Activated T-helper 2 cell treated with anti-CD3 and anti-CD28 coated beads, Interferon-gamma antibody, Interleukin-2, Interleukin-4, amounts not matched to agents 10 μg/mL and 5 μg/mL and 100 μg/mL, durations not matched to agents 14 hours and 24 hours and 36 hours (primary cell): ENCODE data around the gene AMACR. TPM values are rescaled to one million over a fixed set of nuclear protein-coding genes. Genes with fewer than 3 reads are reported as not detected.

Source experiments
- DNase-seq: peaks from one replicate; pipeline ENCODE4 v3.0.0; 2021; ENCODE audit warnings: low spot score
- H3K27ac Mint-ChIP-seq: one replicate; pipeline ENCODE4 v1.8.0; 2021; ENCODE audit warnings: mixed read lengths
- H3K27me3 Mint-ChIP-seq: one replicate; pipeline ENCODE4 v1.8.0; 2021; ENCODE audit warnings: low read depth, mixed read lengths
- H3K36me3 Mint-ChIP-seq: one replicate; pipeline ENCODE4 v1.8.0; 2021; ENCODE audit warnings: low read depth, mixed read lengths
- H3K4me1 Mint-ChIP-seq: one replicate; pipeline ENCODE4 v1.8.0; 2021; ENCODE audit warnings: low read depth, mixed read lengths
- H3K4me3 Mint-ChIP-seq: one replicate; pipeline ENCODE4 v1.8.0; 2021; ENCODE audit warnings: low read depth, mild to moderate bottlenecking, moderate library complexity, mixed read lengths
- H3K9me3 Mint-ChIP-seq: one replicate; pipeline ENCODE4 v1.8.0; 2021; ENCODE audit warnings: mixed read lengths
- intact Hi-C: fragments of 100-400 bp; cut with micrococcal nuclease; formaldehyde crosslinking; loops from one replicate; pipeline ENCODE4 v1.15.1; 2023
- total RNA-seq: library from RNA; stranded (reverse); gene quantifications from 2 replicates; pipeline ENCODE4 v1.2.3, GENCODE V29; 2022

AMACR gene
- total RNA-seq, 1 donor from 2014 or later = 8.3 TPM

DNA sequence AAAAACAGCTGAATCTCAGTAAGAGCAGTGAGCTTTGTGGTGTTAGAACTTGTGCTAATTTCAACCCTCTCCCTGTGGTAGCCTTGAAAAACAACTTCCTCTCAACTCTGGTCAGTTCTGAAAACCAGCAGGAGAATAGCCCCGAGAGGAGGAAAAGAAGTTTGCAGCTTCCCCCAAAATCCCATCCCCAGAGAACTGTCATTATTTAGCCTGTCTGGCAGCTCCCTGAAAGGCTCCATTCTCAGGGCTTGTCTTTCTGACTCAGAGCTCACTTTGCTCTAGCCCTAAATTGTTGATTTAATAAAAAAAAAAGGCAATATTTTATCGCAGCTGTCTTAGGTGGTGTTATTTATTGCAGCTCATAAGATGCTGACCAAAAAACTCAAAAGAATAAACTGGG lies 12.0 kb downstream of the AMACR start:
- intact Hi-C loops = loop anchor here (2.0 to 10.0 kb wide), 2 partner anchors 169 to 469 kb away; no protein-coding TSS in a partner anchor
- Mint-ChIP-seq H3K4me1 (peaks cover 34% of the 10 kb centered on the region), H3K27ac (no peak overlapping the region), H3K9me3 (no peaks in the 10 kb centered on the region), H3K4me3 (no peak overlapping the region), H3K27me3 (no peaks in the 10 kb centered on the region), H3K36me3 (peaks cover 15% of the 10 kb centered on the region)
- DNase-seq = no peak

GRCh38 chr5:33994845-33995244 lies 13.0 kb downstream of the AMACR start:
- Mint-ChIP-seq H3K27ac (peak overlapping the region; percentile 6), H3K9me3 (no peaks in the 10 kb centered on the region), H3K27me3 (no peaks in the 10 kb centered on the region), H3K4me3 (peak overlapping the region; percentile 13), H3K36me3 (peaks cover 15% of the 10 kb centered on the region), H3K4me1 (peaks cover 34% of the 10 kb centered on the region)
- DNase-seq = no peak
- intact Hi-C loops = loop anchor here (10.0 kb wide), 1 partner anchor 170 kb away; no protein-coding TSS in a partner anchor

- Mint-ChIP-seq H3K27ac (no peak overlapping the region), H3K9me3 (peaks cover 8% of the 10 kb centered on the region), H3K36me3 (peaks cover 26% of the 10 kb centered on the region), H3K27me3 (no peaks in the 10 kb centered on the region), H3K4me1 (peaks cover 34% of the 10 kb centered on the region), H3K4me3 (no peak overlapping the region)
- intact Hi-C loops = loop anchor here (10.0 kb wide), 1 partner anchor 172 kb away; no protein-coding TSS in a partner anchor
- no peak for DNase-seq
Measured at GRCh38 chr5:33992864-33993263, 15.0 kb downstream of the AMACR start.

DNA sequence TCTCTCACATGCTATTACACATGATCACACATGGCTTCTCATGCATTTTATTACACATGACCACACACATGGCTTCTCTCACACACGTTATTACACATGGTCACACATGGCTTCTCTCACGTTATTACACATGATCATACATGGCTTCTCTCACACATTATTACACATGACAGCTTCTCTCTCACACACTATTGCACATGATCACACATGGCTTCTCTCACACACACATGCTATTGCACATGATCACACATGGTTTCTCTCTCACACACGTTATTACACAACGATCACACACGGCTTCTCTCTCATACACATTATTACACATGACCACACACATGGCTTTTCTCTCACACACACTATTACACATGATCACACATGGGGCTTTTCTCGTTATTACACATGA lies 22.4 kb downstream of the AMACR start:
- Mint-ChIP-seq H3K36me3 (peaks cover 29% of the 10 kb centered on the region), H3K27me3 (no peaks in the 10 kb centered on the region), H3K9me3 (peaks cover 9% of the 10 kb centered on the region), H3K4me3 (no peak overlapping the region), H3K27ac (no peak overlapping the region), H3K4me1 (no peaks in the 10 kb centered on the region)
- no peak for DNase-seq
- intact Hi-C loops = no loop called here

DNA sequence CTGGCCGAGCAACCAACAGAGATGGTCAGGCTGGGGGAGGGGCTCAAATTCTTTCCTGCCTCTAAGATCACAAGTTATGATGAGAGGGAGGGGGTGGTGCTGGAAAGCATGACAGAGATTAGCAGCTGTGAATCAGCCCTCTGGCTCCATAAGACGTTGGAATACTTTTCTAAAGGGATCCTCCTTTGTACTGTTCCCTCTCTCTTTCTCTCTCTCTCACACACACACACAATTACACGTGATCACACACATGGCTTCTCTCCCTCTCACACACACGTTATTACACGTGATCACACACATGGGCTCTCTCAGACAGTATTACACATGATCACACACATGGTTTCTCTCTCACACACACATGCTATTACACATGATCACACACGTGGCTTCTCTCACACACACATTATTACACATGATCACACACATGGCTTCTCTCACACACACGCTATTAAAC lies 23.2 kb downstream of the AMACR start, which contains the start of gene SLC45A2:
Gene SLC45A2 (minus strand): TSS at position 23 of the 454 bp plus-strand sequence. CDS start 110 bp downstream, outside the sequence.
- intact Hi-C loops = no loop called here
- no peak for DNase-seq
- no peaks in the 10 kb centered on the region for H3K4me1 Mint-ChIP-seq
- H3K36me3 Mint-ChIP-seq = peaks cover 29% of the 10 kb centered on the region
- no peak within 1 kb of the TSS for H3K27ac Mint-ChIP-seq
- H3K4me3 Mint-ChIP-seq = no peak within 1 kb of the TSS
- no peaks in the 10 kb centered on the region for H3K27me3 Mint-ChIP-seq
- peaks cover 9% of the 10 kb centered on the region for H3K9me3 Mint-ChIP-seq

DNA sequence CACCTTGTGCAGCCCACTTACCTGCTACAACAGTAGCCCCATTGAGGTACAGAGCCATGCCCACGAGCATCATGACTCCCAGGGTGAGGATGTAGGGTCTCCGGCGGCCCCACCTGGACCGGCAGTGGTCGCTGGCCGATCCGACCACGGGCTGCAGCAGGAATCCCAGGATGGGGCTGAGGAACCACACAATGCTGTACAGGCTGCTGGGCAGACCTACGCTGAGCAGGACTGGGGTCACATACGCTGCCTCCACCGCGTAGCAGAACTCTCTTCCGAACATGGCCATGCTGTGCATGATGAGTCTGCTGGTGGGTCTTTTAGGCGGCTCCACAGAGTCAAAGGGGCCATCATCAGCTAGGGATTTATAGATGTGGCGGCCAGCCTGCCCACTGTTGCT lies 23.7 kb downstream of the AMACR start:
- H3K4me3 Mint-ChIP-seq = no peak overlapping the region
- intact Hi-C loops = no loop called here
- no peak for DNase-seq
- no peak overlapping the region for H3K27ac Mint-ChIP-seq
- no peaks in the 10 kb centered on the region for H3K4me1 Mint-ChIP-seq
- H3K9me3 Mint-ChIP-seq = peaks cover 9% of the 10 kb centered on the region
- H3K36me3 Mint-ChIP-seq = peaks cover 26% of the 10 kb centered on the region
- no peaks in the 10 kb centered on the region for H3K27me3 Mint-ChIP-seq

- no peaks in the 10 kb centered on the region for H3K27me3 Mint-ChIP-seq
- H3K9me3 Mint-ChIP-seq = no peaks in the 10 kb centered on the region
- no peak overlapping the region for H3K4me3 Mint-ChIP-seq
- intact Hi-C loops = no loop called here
- peaks cover 4% of the 10 kb centered on the region for H3K36me3 Mint-ChIP-seq
- H3K4me1 Mint-ChIP-seq = peaks cover 1% of the 10 kb centered on the region
- H3K27ac Mint-ChIP-seq = no peak overlapping the region
- DNase-seq = no peak
Measured at GRCh38 chr5:33981408-33982162, 26.3 kb downstream of the AMACR start.

- DNase-seq = no peak
- intact Hi-C loops = no loop called here
- H3K4me1 Mint-ChIP-seq = peaks cover 1% of the 10 kb centered on the region
- no peaks in the 10 kb centered on the region for H3K9me3 Mint-ChIP-seq
- H3K27ac Mint-ChIP-seq = no peak overlapping the region
- no peaks in the 10 kb centered on the region for H3K36me3 Mint-ChIP-seq
- H3K27me3 Mint-ChIP-seq = no peaks in the 10 kb centered on the region
- H3K4me3 Mint-ChIP-seq = no peak overlapping the region
Measured at GRCh38 chr5:33980030-33980429, 27.8 kb downstream of the AMACR start.

DNA sequence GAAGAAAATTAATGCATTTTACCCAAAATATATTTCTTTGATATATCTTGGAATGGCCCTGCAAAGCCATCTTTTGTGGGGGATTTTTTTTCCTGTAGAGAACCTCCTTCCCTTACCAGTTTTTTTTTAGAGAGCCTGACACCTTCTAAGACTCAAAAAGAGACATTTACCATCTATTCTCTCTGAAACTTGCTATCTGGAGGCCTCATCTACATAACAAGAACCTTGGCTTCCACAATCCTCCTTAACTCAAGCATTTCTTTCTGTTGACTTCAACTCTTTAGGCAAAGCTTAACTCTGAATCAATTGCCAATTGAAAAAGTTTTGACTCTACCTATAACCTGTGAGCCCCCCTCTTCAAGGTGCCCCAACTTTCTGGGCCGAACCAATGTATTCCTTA lies 29.5 kb downstream of the AMACR start:
- DNase-seq = no peak
- Mint-ChIP-seq H3K36me3 (no peaks in the 10 kb centered on the region), H3K27me3 (no peaks in the 10 kb centered on the region), H3K4me1 (peaks cover 4% of the 10 kb centered on the region), H3K4me3 (no peak overlapping the region), H3K9me3 (no peaks in the 10 kb centered on the region), H3K27ac (no peak overlapping the region)
- intact Hi-C loops = no loop called here

GRCh38 chr5:33976307-33976706 lies 31.5 kb downstream of the AMACR start:
- H3K9me3 Mint-ChIP-seq = no peaks in the 10 kb centered on the region
- no peaks in the 10 kb centered on the region for H3K36me3 Mint-ChIP-seq
- no peaks in the 10 kb centered on the region for H3K27me3 Mint-ChIP-seq
- peaks cover 15% of the 10 kb centered on the region for H3K4me1 Mint-ChIP-seq
- H3K27ac Mint-ChIP-seq = no peak overlapping the region
- no peak for DNase-seq
- H3K4me3 Mint-ChIP-seq = no peak overlapping the region
- intact Hi-C loops = no loop called here

- intact Hi-C loops = no loop called here
- no peak overlapping the region for H3K4me3 Mint-ChIP-seq
Measured at GRCh38 chr5:33975852-33976251, 32.0 kb downstream of the AMACR start.

DNA sequence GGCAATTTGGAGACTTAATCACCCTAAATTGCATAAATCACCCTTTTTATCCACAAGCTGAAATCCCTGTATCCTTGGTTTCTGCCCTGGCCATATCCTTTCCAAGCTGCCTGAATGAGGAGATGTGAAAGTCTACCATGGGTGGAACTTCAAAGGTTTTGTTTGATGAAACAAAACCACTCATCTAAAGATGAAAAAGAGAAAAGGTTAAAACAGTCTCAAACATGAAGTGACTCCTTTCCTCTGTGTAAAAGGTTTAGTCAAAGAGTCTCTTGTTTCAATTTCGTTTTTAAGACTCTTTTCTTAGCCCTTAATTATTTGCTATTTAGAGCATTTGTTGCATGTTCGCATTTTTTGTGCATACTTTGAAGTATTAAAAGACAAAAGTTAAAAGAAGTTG lies 34.6 kb downstream of the AMACR start:
- Mint-ChIP-seq H3K4me1 (peaks cover 20% of the 10 kb centered on the region), H3K36me3 (no peaks in the 10 kb centered on the region), H3K4me3 (peak overlapping the region; percentile 23), H3K9me3 (no peaks in the 10 kb centered on the region), H3K27me3 (no peaks in the 10 kb centered on the region), H3K27ac (no peak overlapping the region)
- intact Hi-C loops = loop anchor here (1.0 kb wide), 1 partner anchor 8 kb away; no protein-coding TSS in a partner anchor
- no peak for DNase-seq

More at GRCh38 chr5:33975852-33976251, 32.0 kb downstream of the AMACR start:
- Mint-ChIP-seq H3K9me3 (no peaks in the 10 kb centered on the region), H3K27me3 (no peaks in the 10 kb centered on the region), H3K36me3 (no peaks in the 10 kb centered on the region), H3K27ac (no peak overlapping the region), H3K4me1 (peaks cover 15% of the 10 kb centered on the region)
- no peak for DNase-seq
